IPS-18c (cell line): ENCODE data around the gene NPAS3.

ENCODE experiments used
- H3K4me3 ChIP-seq: 2 replicates; pipeline ENCODE4 v1.7.0; 2013; ENCODE audit warnings: low read depth, mild to moderate bottlenecking, low read length, moderate library complexity; ENCODE audit not compliant: insufficient read depth
- H3K9me3 ChIP-seq: one replicate; pipeline ENCODE4 v1.6.1; 2013; ENCODE audit warnings: mild to moderate bottlenecking, low read length, moderate library complexity; ENCODE audit not compliant: control insufficient read depth, insufficient read depth

The NPAS3 gene

GRCh38 chr14:33755358-33755757, 816.7 kb downstream of the NPAS3 start:
- no peaks in the 10 kb centered on the region for H3K9me3 ChIP-seq
- no peak overlapping the region for H3K4me3 ChIP-seq

GRCh38 chr14:33756833-33757232, 818.2 kb downstream of the NPAS3 start:
- no peak overlapping the region for H3K4me3 ChIP-seq
- H3K9me3 ChIP-seq = no peaks in the 10 kb centered on the region

GRCh38 chr14:33758547-33758946, 819.9 kb downstream of the NPAS3 start:
- no peak overlapping the region for H3K4me3 ChIP-seq

GRCh38 chr14:33762161-33762851, 823.6 kb downstream of the NPAS3 start:
- Histone ChIP-seq H3K4me3 (no peak overlapping the region), H3K9me3 (no peaks in the 10 kb centered on the region)

More at GRCh38 chr14:33758547-33758946, 819.9 kb downstream of the NPAS3 start:
- no peaks in the 10 kb centered on the region for H3K9me3 ChIP-seq

- H3K4me3 ChIP-seq = no peak overlapping the region
- no peaks in the 10 kb centered on the region for H3K9me3 ChIP-seq
These were observed 826.4 kb downstream of the NPAS3 start for GRCh38 chr14:33764876-33765650.

- Histone ChIP-seq H3K4me3 (no peak overlapping the region), H3K9me3 (no peaks in the 10 kb centered on the region)
These were observed 829.1 kb downstream of the NPAS3 start for GRCh38 chr14:33767586-33768457.

GRCh38 chr14:33768458-33768830, 829.8 kb downstream of the NPAS3 start:
- no peak overlapping the region for H3K4me3 ChIP-seq
- no peaks in the 10 kb centered on the region for H3K9me3 ChIP-seq

- H3K4me3 ChIP-seq = no peak overlapping the region
- H3K9me3 ChIP-seq = no peaks in the 10 kb centered on the region
These were observed 834.7 kb downstream of the NPAS3 start for GRCh38 chr14:33773205-33774030.

- Histone ChIP-seq H3K9me3 (no peaks in the 10 kb centered on the region), H3K4me3 (no peak overlapping the region)
These were observed 835.5 kb downstream of the NPAS3 start for GRCh38 chr14:33774161-33774560.

- no peaks in the 10 kb centered on the region for H3K9me3 ChIP-seq
- H3K4me3 ChIP-seq = no peak overlapping the region
These were observed 836.2 kb downstream of the NPAS3 start for GRCh38 chr14:33774723-33775470.

GRCh38 chr14:33776871-33777270, 838.2 kb downstream of the NPAS3 start:
- H3K9me3 ChIP-seq = no peaks in the 10 kb centered on the region
- H3K4me3 ChIP-seq = no peak overlapping the region

GRCh38 chr14:33777681-33778080, 839.0 kb downstream of the NPAS3 start:
- Histone ChIP-seq H3K9me3 (no peaks in the 10 kb centered on the region), H3K4me3 (no peak overlapping the region)

- Histone ChIP-seq H3K9me3 (peaks cover 3% of the 10 kb centered on the region), H3K4me3 (no peak overlapping the region)
These were observed 841.4 kb downstream of the NPAS3 start for GRCh38 chr14:33780035-33780434.

- H3K4me3 ChIP-seq = no peak overlapping the region
- peaks cover 3% of the 10 kb centered on the region for H3K9me3 ChIP-seq
These were observed 842.6 kb downstream of the NPAS3 start for GRCh38 chr14:33781236-33781635.

GRCh38 chr14:33782923-33783322, 844.2 kb downstream of the NPAS3 start:
- Histone ChIP-seq H3K4me3 (no peak overlapping the region), H3K9me3 (peaks cover 3% of the 10 kb centered on the region)

- peaks cover 3% of the 10 kb centered on the region for H3K9me3 ChIP-seq
- no peak overlapping the region for H3K4me3 ChIP-seq
These were observed 847.6 kb downstream of the NPAS3 start for GRCh38 chr14:33786091-33786825.
